Neural progenitor cell (in vitro differentiated cells): ENCODE results near the gene ADGRD1.

Experiments used
- CTCF ChIP-seq: fragments of 200-600 bp; sonication (generic); IDR thresholded peaks from 2 replicates; pipeline ENCODE4 v1.5.1; 2017; ENCODE audit warnings: antibody characterized with exemption, mild to moderate bottlenecking
- EZH2 ChIP-seq: fragments of 200-600 bp; sonication (generic); IDR thresholded peaks from 2 replicates; pipeline ENCODE4 v1.6.1; 2017; ENCODE audit warnings: antibody characterized with exemption, mild to moderate bottlenecking, moderate library complexity
- EZH2phosphoT487 ChIP-seq: fragments of 200-600 bp; sonication (generic); IDR thresholded peaks from 2 replicates; pipeline ENCODE4 v1.6.1; 2017; ENCODE audit warnings: antibody characterized with exemption

DNA sequence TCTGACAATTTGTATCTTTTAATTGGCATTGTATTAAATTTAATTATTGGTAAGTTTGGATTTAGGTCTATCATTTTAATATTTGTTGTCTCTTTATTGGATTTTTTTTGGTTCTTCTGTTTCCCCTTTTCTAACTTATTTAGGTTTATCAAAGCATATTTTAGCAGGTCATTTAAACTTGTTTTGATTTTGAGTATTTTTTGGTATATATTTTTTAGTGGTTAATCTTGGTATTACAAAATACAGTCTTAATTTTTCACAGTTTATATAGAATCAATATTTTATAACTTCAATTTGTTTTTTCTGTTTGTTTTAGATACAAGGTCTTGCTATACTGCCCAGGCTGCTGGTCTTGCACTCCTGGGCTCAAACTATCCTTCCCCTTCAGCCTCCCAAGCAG is 15.5 kb upstream of the ADGRD1 start:
- TF ChIP-seq CTCF (no peak), EZH2 (no peak), EZH2phosphoT487 (no peak)
